H9 (cell line): ENCODE measurements around the gene NCEH1. TPM values are rescaled to one million over a fixed set of nuclear protein-coding genes. Genes with fewer than 3 reads are reported as not detected.

Experiments used
- DNase-seq: peaks from one replicate; pipeline ENCODE4 v3.0.0-alpha.2; 2017
- H2AFZ ChIP-seq: one replicate; pipeline ENCODE4 v1.6.1; 2013; ENCODE audit warnings: mild to moderate bottlenecking, low read length, control low read depth, moderate library complexity
- H2AK5ac ChIP-seq: 2 replicates; pipeline ENCODE4 v1.6.1; 2013; ENCODE audit warnings: low read length, control low read depth, mixed read lengths; ENCODE audit not compliant: insufficient read length
- H2BK120ac ChIP-seq: one replicate; pipeline ENCODE4 v1.6.1; 2013; ENCODE audit warnings: low read depth, mild to moderate bottlenecking, low read length, control low read depth, inconsistent platforms; ENCODE audit not compliant: poor library complexity, severe bottlenecking
- H2BK12ac ChIP-seq: 2 replicates; pipeline ENCODE4 v1.6.1; 2013; ENCODE audit warnings: low read length, control low read depth, mixed read lengths, low read depth; ENCODE audit not compliant: insufficient read length
- H2BK15ac ChIP-seq: 2 replicates; pipeline ENCODE4 v1.6.1; 2013; ENCODE audit warnings: low read depth, low read length, control low read depth
- H2BK20ac ChIP-seq: one replicate; pipeline ENCODE4 v1.6.1; 2013; ENCODE audit warnings: low read depth, mild to moderate bottlenecking, low read length, control low read depth, inconsistent platforms; ENCODE audit not compliant: poor library complexity, severe bottlenecking
- H2BK5ac ChIP-seq: 2 replicates; pipeline ENCODE4 v1.6.1; 2013; ENCODE audit warnings: low read length, control low read depth, mixed read lengths; ENCODE audit not compliant: insufficient read length
- H3K14ac ChIP-seq: 2 replicates; pipeline ENCODE4 v1.6.1; 2013; ENCODE audit warnings: low read length, control low read depth; ENCODE audit not compliant: insufficient read depth
- H3K18ac ChIP-seq: 2 replicates; pipeline ENCODE4 v1.6.1; 2013; ENCODE audit warnings: low read depth, mild to moderate bottlenecking, mixed read lengths, low read length, control low read depth; ENCODE audit not compliant: insufficient read length
- H3K23ac ChIP-seq: 2 replicates; pipeline ENCODE4 v1.6.1; 2013; ENCODE audit warnings: low read length, control low read depth, mixed read lengths, low read depth; ENCODE audit not compliant: insufficient read length
- H3K23me2 ChIP-seq: 2 replicates; pipeline ENCODE4 v1.6.1; 2013; ENCODE audit warnings: low read depth, mild to moderate bottlenecking, mixed read lengths, low read length, control low read depth; ENCODE audit not compliant: insufficient read length, poor library complexity, severe bottlenecking
- H3K27ac ChIP-seq: 2 replicates; pipeline ENCODE4 v1.5.1; 2013; ENCODE audit warnings: low read length, control low read depth, mixed read lengths, low read depth; ENCODE audit not compliant: insufficient read length
- H3K27me3 ChIP-seq: 2 replicates; pipeline ENCODE4 v1.6.1; 2013; ENCODE audit warnings: low read length, control low read depth, inconsistent platforms; ENCODE audit not compliant: insufficient read depth
- H3K4ac ChIP-seq: 2 replicates; pipeline ENCODE4 v1.6.1; 2013; ENCODE audit warnings: low read depth, mild to moderate bottlenecking, control low read depth, inconsistent platforms, low read length, moderate library complexity
- H3K4me1 ChIP-seq: 2 replicates; pipeline ENCODE4 v1.6.1; 2013; ENCODE audit warnings: low read length, control low read depth, inconsistent platforms; ENCODE audit not compliant: insufficient read depth
- H3K4me2 ChIP-seq: 2 replicates; pipeline ENCODE4 v1.6.1; 2013; ENCODE audit warnings: low read length, control low read depth, mixed read lengths; ENCODE audit not compliant: insufficient read length, insufficient read depth
- H3K56ac ChIP-seq: 2 replicates; pipeline ENCODE4 v1.6.1; 2013; ENCODE audit warnings: low read depth, mild to moderate bottlenecking, mixed read lengths, low read length, control low read depth; ENCODE audit not compliant: insufficient read length
- H3K79me1 ChIP-seq: 2 replicates; pipeline ENCODE4 v1.6.1; 2013; ENCODE audit warnings: low read depth, mild to moderate bottlenecking, moderate library complexity, low read length, control low read depth, inconsistent platforms; ENCODE audit not compliant: insufficient read depth, poor library complexity, severe bottlenecking
- H3K79me2 ChIP-seq: 2 replicates; pipeline ENCODE4 v1.6.1; 2013; ENCODE audit warnings: low read length, control low read depth, inconsistent platforms; ENCODE audit not compliant: insufficient read depth
- H3K9ac ChIP-seq: 2 replicates; pipeline ENCODE4 v1.6.1; 2013; ENCODE audit warnings: low read length, control low read depth, mixed read lengths; ENCODE audit not compliant: insufficient read length; ENCODE audit errors: extremely low read depth
- H3K9me3 ChIP-seq: one replicate; pipeline ENCODE4 v1.6.1; 2013; ENCODE audit warnings: low read depth, low read length, inconsistent platforms; ENCODE audit not compliant: control insufficient read depth
- H3T11ph ChIP-seq: one replicate; pipeline ENCODE4 v1.6.1; 2013; ENCODE audit warnings: mild to moderate bottlenecking, low read length, control low read depth, inconsistent platforms
- H4K20me1 ChIP-seq: one replicate; pipeline ENCODE4 v1.6.1; 2013; ENCODE audit not compliant: control insufficient read depth, insufficient read length, insufficient read depth
- H4K5ac ChIP-seq: 2 replicates; pipeline ENCODE4 v1.6.1; 2013; ENCODE audit warnings: low read depth, mild to moderate bottlenecking, mixed read lengths, low read length, control low read depth; ENCODE audit not compliant: insufficient read length
- H4K8ac ChIP-seq: replicated peaks from 2 replicates; pipeline ENCODE4 v1.6.1; 2013; ENCODE audit warnings: low read length, control low read depth, mixed read lengths, low read depth; ENCODE audit not compliant: insufficient read length
- H4K91ac ChIP-seq: 2 replicates; pipeline ENCODE4 v1.6.1; 2013; ENCODE audit warnings: low read depth, mild to moderate bottlenecking, moderate library complexity, mixed read lengths, low read length, control low read depth; ENCODE audit not compliant: insufficient read length
- H3K27ac Mint-ChIP-seq, 3 experiments: 2 replicates in 2 of 3; 3 replicates in 1 of 3; pipeline ENCODE4 v1.8.0; 2020 to 2021; ENCODE audit warnings: mixed read lengths in 3 of 3, mild to moderate bottlenecking in 1 of 3, moderate library complexity in 1 of 3
- H3K27me3 Mint-ChIP-seq: 2 replicates; pipeline ENCODE4 v1.8.0; 2021; ENCODE audit warnings: low read depth, mild to moderate bottlenecking, moderate library complexity, mixed read lengths
- H3K36me3 Mint-ChIP-seq, 3 experiments: 2 replicates in 2 of 3; 3 replicates in 1 of 3; pipeline ENCODE4 v1.8.0; 2020 to 2021; ENCODE audit warnings: low read depth in 3 of 3, mixed read lengths in 3 of 3; ENCODE audit not compliant: insufficient read depth in 1 of 3
- H3K4me1 Mint-ChIP-seq, 2 experiments: 2 replicates each; pipeline ENCODE4 v1.8.0; 2020; ENCODE audit warnings: mixed read lengths in 2 of 2
- H3K4me3 Mint-ChIP-seq, 2 experiments: 2 replicates in 1 of 2; 3 replicates in 1 of 2; pipeline ENCODE4 v1.8.0; 2020 to 2021; ENCODE audit warnings: mild to moderate bottlenecking in 2 of 2, mixed read lengths in 2 of 2, moderate library complexity in 1 of 2
- H3K9me3 Mint-ChIP-seq, 2 experiments: 2 replicates in 1 of 2; 3 replicates in 1 of 2; pipeline ENCODE4 v1.8.0; 2020; ENCODE audit warnings: mild to moderate bottlenecking in 2 of 2, mixed read lengths in 2 of 2, moderate library complexity in 1 of 2
- WGBS: extraction: QIAGEN DNeasy Blood & Tissue Kit; methylation state at CpG from one replicate; pipeline ENCODE4 v1.1.7; 2013; ENCODE audit warnings: missing lambda C conversion rate, low lambda C conversion rate, mixed read lengths; ENCODE audit not compliant: insufficient read length; ENCODE audit errors: extremely low coverage; 5-methylcytosine and 5-hydroxymethylcytosine counted together
- total RNA-seq: library from RNA; stranded (reverse); gene quantifications from 2 replicates; pipeline ENCODE4 v1.2.1, GENCODE V29; 2021
- TF ChIP-seq, protein P1 (sequence below): fragments of 200-600 bp; sonication (generic); conservative IDR thresholded peaks from 3 replicates; pipeline ENCODE4 v1.8.0; 2021; ENCODE audit warnings: antibody characterized with exemption, mild to moderate bottlenecking

Gene NCEH1
- total RNA-seq, 1 experiment from 2014 or later: 2.3 TPM

- H2BK15ac ChIP-seq: no peak overlapping the region
- peaks cover 0 to 1% (median 0%) of the 10 kb centered on the region in 3 experiments; a peak in 1 of 7 replicates for H3K36me3 Mint-ChIP-seq
- no peaks in the 10 kb centered on the region for H4K20me1 ChIP-seq
- H3K14ac ChIP-seq: no peak overlapping the region
- no peak overlapping the region for H2BK120ac ChIP-seq
- no peak overlapping the region for H3K56ac ChIP-seq
- no peak overlapping the region for H2BK20ac ChIP-seq
- no peaks in the 10 kb centered on the region for H3K9me3 Mint-ChIP-seq
- H4K91ac ChIP-seq: no peak overlapping the region
- H3K4ac ChIP-seq: no peak overlapping the region
- H2AFZ ChIP-seq: no peak overlapping the region
- no peak overlapping the region for H4K5ac ChIP-seq
- DNase-seq: no peak
- no peak overlapping the region for H3K9ac ChIP-seq
- no peaks in the 10 kb centered on the region for H3K79me2 ChIP-seq
- H2BK5ac ChIP-seq: no peak overlapping the region
- peaks cover 13% of the 10 kb centered on the region in 2 experiments for H3K4me1 Mint-ChIP-seq
- H3K4me1 ChIP-seq: no peaks in the 10 kb centered on the region; the same call in 1 of the 2 replicates
- no peak overlapping the region for H2AK5ac ChIP-seq
- H3K27ac ChIP-seq: no peak overlapping the region
- H3K23me2 ChIP-seq: no peaks in the 10 kb centered on the region
- TF ChIP-seq, protein P1, sequence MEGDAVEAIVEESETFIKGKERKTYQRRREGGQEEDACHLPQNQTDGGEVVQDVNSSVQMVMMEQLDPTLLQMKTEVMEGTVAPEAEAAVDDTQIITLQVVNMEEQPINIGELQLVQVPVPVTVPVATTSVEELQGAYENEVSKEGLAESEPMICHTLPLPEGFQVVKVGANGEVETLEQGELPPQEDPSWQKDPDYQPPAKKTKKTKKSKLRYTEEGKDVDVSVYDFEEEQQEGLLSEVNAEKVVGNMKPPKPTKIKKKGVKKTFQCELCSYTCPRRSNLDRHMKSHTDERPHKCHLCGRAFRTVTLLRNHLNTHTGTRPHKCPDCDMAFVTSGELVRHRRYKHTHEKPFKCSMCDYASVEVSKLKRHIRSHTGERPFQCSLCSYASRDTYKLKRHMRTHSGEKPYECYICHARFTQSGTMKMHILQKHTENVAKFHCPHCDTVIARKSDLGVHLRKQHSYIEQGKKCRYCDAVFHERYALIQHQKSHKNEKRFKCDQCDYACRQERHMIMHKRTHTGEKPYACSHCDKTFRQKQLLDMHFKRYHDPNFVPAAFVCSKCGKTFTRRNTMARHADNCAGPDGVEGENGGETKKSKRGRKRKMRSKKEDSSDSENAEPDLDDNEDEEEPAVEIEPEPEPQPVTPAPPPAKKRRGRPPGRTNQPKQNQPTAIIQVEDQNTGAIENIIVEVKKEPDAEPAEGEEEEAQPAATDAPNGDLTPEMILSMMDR: no peak
- H3K27ac Mint-ChIP-seq: no peak overlapping the region
- no peak overlapping the region for H3K4me2 ChIP-seq
- no peak overlapping the region for H3K18ac ChIP-seq
- no peak overlapping the region for H3T11ph ChIP-seq
- no peaks in the 10 kb centered on the region for H3K9me3 ChIP-seq
- WGBS: no CpG with 5 or more reads among the region's 9 CpGs
- no peaks in the 10 kb centered on the region for H3K27me3 Mint-ChIP-seq
- H3K4me3 Mint-ChIP-seq: no peak overlapping the region
- no peak overlapping the region for H2BK12ac ChIP-seq
- H4K8ac ChIP-seq: no peak overlapping the region
- H3K23ac ChIP-seq: no peak overlapping the region
- H3K79me1 ChIP-seq: no peaks in the 10 kb centered on the region
- H3K27me3 ChIP-seq: no peaks in the 10 kb centered on the region
Observed at GRCh38 chr3:172624999-172625398, 85.9 kb downstream of the NCEH1 start.
